Endometrial microvascular endothelial cells (primary cell): ENCODE results near the gene CAVIN3. TPM values are rescaled to one million over a fixed set of nuclear protein-coding genes. Genes with fewer than 3 reads are reported as not detected.

Experiments
- in situ Hi-C: cut with HindIII; loops from 2 replicates; pipeline ENCODE4 v1.10.0; 2017; ENCODE audit warnings: low sequenced_read_pairs, low pct_unique_long_range_greater_than_20kb; ENCODE audit errors: inconsistent ontology term
- total RNA-seq: library from RNA; depleted of rRNA; stranded (reverse); fragments of >200 nt; gene quantifications from one replicate; pipeline ENCODE4 v1.2.3, GENCODE V29; 2015; ENCODE audit errors: inconsistent ontology term

The CAVIN3 gene
- total RNA-seq, 1 donor from 2014 or later = 369 TPM

- in situ Hi-C loops = no loop called here
Observed at GRCh38 chr11:6327806-6328205, 7.5 kb upstream of the CAVIN3 start.

- in situ Hi-C loops = no loop called here
Observed at GRCh38 chr11:6326985-6327384, 6.7 kb upstream of the CAVIN3 start.

- in situ Hi-C loops = no loop called here
Observed at GRCh38 chr11:6326303-6326702, 6.0 kb upstream of the CAVIN3 start.

GRCh38 chr11:6323291-6323905, 3.1 kb upstream of the CAVIN3 start:
- in situ Hi-C loops = no loop called here

- in situ Hi-C loops = no loop called here
Observed at GRCh38 chr11:6321961-6322362, 1.7 kb upstream of the CAVIN3 start.

GRCh38 chr11:6321356-6321755, 1.1 kb upstream of the CAVIN3 start:
- in situ Hi-C loops = no loop called here

GRCh38 chr11:6319704-6320410, 444 bp downstream of the CAVIN3 start:
- in situ Hi-C loops = no loop called here

GRCh38 chr11:6319001-6319703, 1.1 kb downstream of the CAVIN3 start:
- in situ Hi-C loops = no loop called here

- in situ Hi-C loops = no loop called here
Observed at GRCh38 chr11:6318204-6318603, 2.1 kb downstream of the CAVIN3 start.

- in situ Hi-C loops = no loop called here
Observed at GRCh38 chr11:6315811-6316425, 4.4 kb downstream of the CAVIN3 start.

GRCh38 chr11:6312106-6312505, 8.2 kb downstream of the CAVIN3 start:
- in situ Hi-C loops = no loop called here

- in situ Hi-C loops = no loop called here
Observed at GRCh38 chr11:6307876-6308275, 12.4 kb downstream of the CAVIN3 start.

GRCh38 chr11:6305297-6305696, 15.0 kb downstream of the CAVIN3 start:
- in situ Hi-C loops = no loop called here

GRCh38 chr11:6303661-6304060, 16.6 kb downstream of the CAVIN3 start:
- in situ Hi-C loops = no loop called here

GRCh38 chr11:6301096-6301495, 19.2 kb downstream of the CAVIN3 start:
- in situ Hi-C loops = no loop called here

GRCh38 chr11:6300325-6300724, 20.0 kb downstream of the CAVIN3 start:
- in situ Hi-C loops = no loop called here

- in situ Hi-C loops = no loop called here
Observed at GRCh38 chr11:6298605-6299004, 21.7 kb downstream of the CAVIN3 start.

- in situ Hi-C loops = no loop called here
Observed at GRCh38 chr11:6297831-6298230, 22.5 kb downstream of the CAVIN3 start.

- in situ Hi-C loops = no loop called here
Observed at GRCh38 chr11:6285019-6285418, 35.3 kb downstream of the CAVIN3 start.

- in situ Hi-C loops = no loop called here
Observed at GRCh38 chr11:6284250-6284649, 36.1 kb downstream of the CAVIN3 start.
